Measurements from ENCODE around the gene AUTS2.

DNA sequence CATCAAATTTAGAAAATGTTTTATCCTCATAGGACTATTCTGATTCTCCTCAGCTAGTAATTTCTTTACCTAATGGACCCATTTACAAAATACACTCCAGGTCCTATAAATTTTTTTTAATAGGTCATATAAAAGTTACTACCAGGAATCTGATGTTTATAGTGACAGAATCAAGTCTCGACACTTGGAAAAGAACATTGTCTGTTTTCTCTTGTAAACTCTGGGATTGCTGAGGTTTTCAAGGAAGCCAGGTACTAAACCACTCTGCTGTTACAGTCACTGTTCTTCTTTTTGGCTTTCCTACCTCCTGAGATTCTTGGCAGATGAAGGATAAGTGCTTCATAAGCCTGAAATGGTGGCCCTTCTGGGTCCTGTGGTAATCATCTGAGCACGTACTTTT, 493.1 kb downstream of the AUTS2 start:
- TF ChIP-seq, protein P1, sequence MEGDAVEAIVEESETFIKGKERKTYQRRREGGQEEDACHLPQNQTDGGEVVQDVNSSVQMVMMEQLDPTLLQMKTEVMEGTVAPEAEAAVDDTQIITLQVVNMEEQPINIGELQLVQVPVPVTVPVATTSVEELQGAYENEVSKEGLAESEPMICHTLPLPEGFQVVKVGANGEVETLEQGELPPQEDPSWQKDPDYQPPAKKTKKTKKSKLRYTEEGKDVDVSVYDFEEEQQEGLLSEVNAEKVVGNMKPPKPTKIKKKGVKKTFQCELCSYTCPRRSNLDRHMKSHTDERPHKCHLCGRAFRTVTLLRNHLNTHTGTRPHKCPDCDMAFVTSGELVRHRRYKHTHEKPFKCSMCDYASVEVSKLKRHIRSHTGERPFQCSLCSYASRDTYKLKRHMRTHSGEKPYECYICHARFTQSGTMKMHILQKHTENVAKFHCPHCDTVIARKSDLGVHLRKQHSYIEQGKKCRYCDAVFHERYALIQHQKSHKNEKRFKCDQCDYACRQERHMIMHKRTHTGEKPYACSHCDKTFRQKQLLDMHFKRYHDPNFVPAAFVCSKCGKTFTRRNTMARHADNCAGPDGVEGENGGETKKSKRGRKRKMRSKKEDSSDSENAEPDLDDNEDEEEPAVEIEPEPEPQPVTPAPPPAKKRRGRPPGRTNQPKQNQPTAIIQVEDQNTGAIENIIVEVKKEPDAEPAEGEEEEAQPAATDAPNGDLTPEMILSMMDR (IDR thresholded peaks at IDR 0.05; ENCODE audit: insufficient read depth, low read length, poor library complexity, severe bottlenecking), result no peak
- no peak for TF ChIP-seq EZH2phosphoT487 (conservative IDR thresholded peaks at IDR 0.05; ENCODE audit: low read length)

All from SU-DHL-6 (cell line).